H9 (cell line): ENCODE measurements around the gene PROSER3. TPM values are rescaled to one million over a fixed set of nuclear protein-coding genes. Genes with fewer than 3 reads are reported as not detected.

Experiments used
- DNase-seq: peaks from one replicate; pipeline ENCODE4 v3.0.0-alpha.2; 2017
- H2AFZ ChIP-seq: one replicate; pipeline ENCODE4 v1.6.1; 2013; ENCODE audit warnings: mild to moderate bottlenecking, low read length, control low read depth, moderate library complexity
- H2AK5ac ChIP-seq: 2 replicates; pipeline ENCODE4 v1.6.1; 2013; ENCODE audit warnings: low read length, control low read depth, mixed read lengths; ENCODE audit not compliant: insufficient read length
- H2BK120ac ChIP-seq: one replicate; pipeline ENCODE4 v1.6.1; 2013; ENCODE audit warnings: low read depth, mild to moderate bottlenecking, low read length, control low read depth, inconsistent platforms; ENCODE audit not compliant: poor library complexity, severe bottlenecking
- H2BK12ac ChIP-seq: 2 replicates; pipeline ENCODE4 v1.6.1; 2013; ENCODE audit warnings: low read length, control low read depth, mixed read lengths, low read depth; ENCODE audit not compliant: insufficient read length
- H2BK15ac ChIP-seq: 2 replicates; pipeline ENCODE4 v1.6.1; 2013; ENCODE audit warnings: low read depth, low read length, control low read depth
- H2BK20ac ChIP-seq: one replicate; pipeline ENCODE4 v1.6.1; 2013; ENCODE audit warnings: low read depth, mild to moderate bottlenecking, low read length, control low read depth, inconsistent platforms; ENCODE audit not compliant: poor library complexity, severe bottlenecking
- H2BK5ac ChIP-seq: 2 replicates; pipeline ENCODE4 v1.6.1; 2013; ENCODE audit warnings: low read length, control low read depth, mixed read lengths; ENCODE audit not compliant: insufficient read length
- H3K14ac ChIP-seq: 2 replicates; pipeline ENCODE4 v1.6.1; 2013; ENCODE audit warnings: low read length, control low read depth; ENCODE audit not compliant: insufficient read depth
- H3K18ac ChIP-seq: 2 replicates; pipeline ENCODE4 v1.6.1; 2013; ENCODE audit warnings: low read depth, mild to moderate bottlenecking, mixed read lengths, low read length, control low read depth; ENCODE audit not compliant: insufficient read length
- H3K23ac ChIP-seq: 2 replicates; pipeline ENCODE4 v1.6.1; 2013; ENCODE audit warnings: low read length, control low read depth, mixed read lengths, low read depth; ENCODE audit not compliant: insufficient read length
- H3K23me2 ChIP-seq: 2 replicates; pipeline ENCODE4 v1.6.1; 2013; ENCODE audit warnings: low read depth, mild to moderate bottlenecking, mixed read lengths, low read length, control low read depth; ENCODE audit not compliant: insufficient read length, poor library complexity, severe bottlenecking
- H3K27ac ChIP-seq: 2 replicates; pipeline ENCODE4 v1.5.1; 2013; ENCODE audit warnings: low read length, control low read depth, mixed read lengths, low read depth; ENCODE audit not compliant: insufficient read length
- H3K27me3 ChIP-seq: 2 replicates; pipeline ENCODE4 v1.6.1; 2013; ENCODE audit warnings: low read length, control low read depth, inconsistent platforms; ENCODE audit not compliant: insufficient read depth
- H3K4ac ChIP-seq: 2 replicates; pipeline ENCODE4 v1.6.1; 2013; ENCODE audit warnings: low read depth, mild to moderate bottlenecking, control low read depth, inconsistent platforms, low read length, moderate library complexity
- H3K4me1 ChIP-seq: 2 replicates; pipeline ENCODE4 v1.6.1; 2013; ENCODE audit warnings: low read length, control low read depth, inconsistent platforms; ENCODE audit not compliant: insufficient read depth
- H3K4me2 ChIP-seq: 2 replicates; pipeline ENCODE4 v1.6.1; 2013; ENCODE audit warnings: low read length, control low read depth, mixed read lengths; ENCODE audit not compliant: insufficient read length, insufficient read depth
- H3K56ac ChIP-seq: 2 replicates; pipeline ENCODE4 v1.6.1; 2013; ENCODE audit warnings: low read depth, mild to moderate bottlenecking, mixed read lengths, low read length, control low read depth; ENCODE audit not compliant: insufficient read length
- H3K79me1 ChIP-seq: 2 replicates; pipeline ENCODE4 v1.6.1; 2013; ENCODE audit warnings: low read depth, mild to moderate bottlenecking, moderate library complexity, low read length, control low read depth, inconsistent platforms; ENCODE audit not compliant: insufficient read depth, poor library complexity, severe bottlenecking
- H3K79me2 ChIP-seq: 2 replicates; pipeline ENCODE4 v1.6.1; 2013; ENCODE audit warnings: low read length, control low read depth, inconsistent platforms; ENCODE audit not compliant: insufficient read depth
- H3K9ac ChIP-seq: 2 replicates; pipeline ENCODE4 v1.6.1; 2013; ENCODE audit warnings: low read length, control low read depth, mixed read lengths; ENCODE audit not compliant: insufficient read length; ENCODE audit errors: extremely low read depth
- H3K9me3 ChIP-seq: one replicate; pipeline ENCODE4 v1.6.1; 2013; ENCODE audit warnings: low read depth, low read length, inconsistent platforms; ENCODE audit not compliant: control insufficient read depth
- H3T11ph ChIP-seq: one replicate; pipeline ENCODE4 v1.6.1; 2013; ENCODE audit warnings: mild to moderate bottlenecking, low read length, control low read depth, inconsistent platforms
- H4K20me1 ChIP-seq: one replicate; pipeline ENCODE4 v1.6.1; 2013; ENCODE audit not compliant: control insufficient read depth, insufficient read length, insufficient read depth
- H4K5ac ChIP-seq: 2 replicates; pipeline ENCODE4 v1.6.1; 2013; ENCODE audit warnings: low read depth, mild to moderate bottlenecking, mixed read lengths, low read length, control low read depth; ENCODE audit not compliant: insufficient read length
- H4K8ac ChIP-seq: replicated peaks from 2 replicates; pipeline ENCODE4 v1.6.1; 2013; ENCODE audit warnings: low read length, control low read depth, mixed read lengths, low read depth; ENCODE audit not compliant: insufficient read length
- H4K91ac ChIP-seq: 2 replicates; pipeline ENCODE4 v1.6.1; 2013; ENCODE audit warnings: low read depth, mild to moderate bottlenecking, moderate library complexity, mixed read lengths, low read length, control low read depth; ENCODE audit not compliant: insufficient read length
- H3K27ac Mint-ChIP-seq, 3 experiments: 2 replicates in 2 of 3; 3 replicates in 1 of 3; pipeline ENCODE4 v1.8.0; 2020 to 2021; ENCODE audit warnings: mixed read lengths in 3 of 3, mild to moderate bottlenecking in 1 of 3, moderate library complexity in 1 of 3
- H3K27me3 Mint-ChIP-seq: 2 replicates; pipeline ENCODE4 v1.8.0; 2021; ENCODE audit warnings: low read depth, mild to moderate bottlenecking, moderate library complexity, mixed read lengths
- H3K36me3 Mint-ChIP-seq, 3 experiments: 2 replicates in 2 of 3; 3 replicates in 1 of 3; pipeline ENCODE4 v1.8.0; 2020 to 2021; ENCODE audit warnings: low read depth in 3 of 3, mixed read lengths in 3 of 3; ENCODE audit not compliant: insufficient read depth in 1 of 3
- H3K4me1 Mint-ChIP-seq, 2 experiments: 2 replicates each; pipeline ENCODE4 v1.8.0; 2020; ENCODE audit warnings: mixed read lengths in 2 of 2
- H3K4me3 Mint-ChIP-seq, 2 experiments: 2 replicates in 1 of 2; 3 replicates in 1 of 2; pipeline ENCODE4 v1.8.0; 2020 to 2021; ENCODE audit warnings: mild to moderate bottlenecking in 2 of 2, mixed read lengths in 2 of 2, moderate library complexity in 1 of 2
- H3K9me3 Mint-ChIP-seq, 2 experiments: 2 replicates in 1 of 2; 3 replicates in 1 of 2; pipeline ENCODE4 v1.8.0; 2020; ENCODE audit warnings: mild to moderate bottlenecking in 2 of 2, mixed read lengths in 2 of 2, moderate library complexity in 1 of 2
- WGBS: extraction: QIAGEN DNeasy Blood & Tissue Kit; methylation state at CpG from one replicate; pipeline ENCODE4 v1.1.7; 2013; ENCODE audit warnings: missing lambda C conversion rate, low lambda C conversion rate, mixed read lengths; ENCODE audit not compliant: insufficient read length; ENCODE audit errors: extremely low coverage; 5-methylcytosine and 5-hydroxymethylcytosine counted together
- total RNA-seq: library from RNA; stranded (reverse); gene quantifications from 2 replicates; pipeline ENCODE4 v1.2.1, GENCODE V29; 2021
- TF ChIP-seq, protein P1 (sequence below): fragments of 200-600 bp; sonication (generic); conservative IDR thresholded peaks from 3 replicates; pipeline ENCODE4 v1.8.0; 2021; ENCODE audit warnings: antibody characterized with exemption, mild to moderate bottlenecking

PROSER3 gene
- total RNA-seq, 1 experiment from 2014 or later: 29.1 TPM

DNA sequence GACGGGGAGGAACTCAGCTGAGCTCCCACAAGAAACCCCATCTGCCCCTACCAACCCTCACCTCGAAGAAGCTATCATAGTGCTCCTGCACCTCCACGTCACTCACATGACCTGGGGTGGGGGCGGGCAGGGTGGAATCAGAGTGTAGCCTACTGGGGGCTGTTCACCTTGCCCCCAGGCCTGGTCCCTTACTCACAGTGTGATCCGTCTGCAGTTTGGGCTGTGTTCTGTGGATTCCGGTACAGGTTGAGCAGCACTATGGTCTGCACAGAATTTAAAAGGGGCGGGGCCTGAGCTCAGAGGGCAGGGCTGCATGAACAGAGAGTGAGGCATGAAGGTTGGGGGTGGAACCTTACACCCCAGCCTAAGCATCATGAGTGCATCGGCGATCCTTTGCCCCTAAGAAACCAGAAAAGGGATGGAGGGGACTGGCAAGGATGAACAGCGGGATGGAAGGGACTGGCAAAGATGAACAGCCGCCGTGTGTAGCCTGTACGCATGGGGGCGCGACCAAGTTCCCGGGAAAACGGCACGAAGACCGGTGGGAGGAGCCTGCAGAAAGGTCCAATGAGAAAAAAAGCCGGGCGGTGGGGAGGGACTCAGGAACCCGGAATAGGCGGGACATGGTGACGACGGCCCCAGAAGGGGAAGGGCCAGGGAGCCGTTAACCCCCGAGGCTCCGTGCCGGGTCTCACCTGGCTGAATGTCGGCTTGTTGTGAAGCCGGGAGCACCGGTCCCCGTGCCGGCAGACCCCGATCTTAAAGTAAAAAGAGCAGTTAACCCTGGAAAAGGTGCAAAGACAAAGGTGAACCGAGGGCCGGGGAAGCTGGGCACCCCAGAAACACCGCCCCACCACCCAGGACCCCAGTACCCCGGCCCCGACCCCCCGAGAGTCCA lies 13.3 kb upstream of the PROSER3 start:
- Mint-ChIP-seq H3K9me3 (no peaks in the 10 kb centered on the region), H3K4me1 (peaks cover 22 to 39% of the 10 kb centered on the region in 2 experiments)
- H3K18ac ChIP-seq: peak overlapping the region; percentile 61

More for the DNA sequence above, 13.3 kb upstream of the PROSER3 start:
- Histone ChIP-seq H4K8ac (no peak overlapping the region), H3K4ac (no peak overlapping the region), H3K79me1 (peaks cover 3% of the 10 kb centered on the region), H2BK12ac (no peak overlapping the region), H4K91ac (no peak overlapping the region), H3K27me3 (no peaks in the 10 kb centered on the region), H2BK120ac (no peak overlapping the region), H3T11ph (no peak overlapping the region), H3K9ac (peak overlapping the region; percentile 69), H3K23me2 (peaks cover 21% of the 10 kb centered on the region), H2AFZ (peak overlapping the region; percentile 71), H2BK5ac (no peak overlapping the region), H3K14ac (peak overlapping the region; percentile 79), H2BK15ac (no peak overlapping the region), H4K20me1 (no peaks in the 10 kb centered on the region), H2BK20ac (no peak overlapping the region), H2AK5ac (no peak overlapping the region), H3K56ac (no peak overlapping the region), H3K4me2 (peak overlapping the region; percentile 84), H3K9me3 (no peaks in the 10 kb centered on the region), H3K79me2 (no peaks in the 10 kb centered on the region), H4K5ac (no peak overlapping the region), H3K4me1 (peaks cover 4% of the 10 kb centered on the region; the same call in 1 of the 2 replicates), H3K27ac (no peak overlapping the region), H3K23ac (no peak overlapping the region)
- WGBS: no CpG with 5 or more reads among the region's 41 CpGs
- Mint-ChIP-seq H3K36me3 (peaks cover 3 to 17% (median 5%) of the 10 kb centered on the region in 3 experiments; a peak in 4 of 7 replicates), H3K27ac (peak overlapping the region; percentile 100), H3K4me3 (peak overlapping the region; percentile 96), H3K27me3 (no peaks in the 10 kb centered on the region)
- peak; percentile 96 for DNase-seq
- TF ChIP-seq, protein P1, sequence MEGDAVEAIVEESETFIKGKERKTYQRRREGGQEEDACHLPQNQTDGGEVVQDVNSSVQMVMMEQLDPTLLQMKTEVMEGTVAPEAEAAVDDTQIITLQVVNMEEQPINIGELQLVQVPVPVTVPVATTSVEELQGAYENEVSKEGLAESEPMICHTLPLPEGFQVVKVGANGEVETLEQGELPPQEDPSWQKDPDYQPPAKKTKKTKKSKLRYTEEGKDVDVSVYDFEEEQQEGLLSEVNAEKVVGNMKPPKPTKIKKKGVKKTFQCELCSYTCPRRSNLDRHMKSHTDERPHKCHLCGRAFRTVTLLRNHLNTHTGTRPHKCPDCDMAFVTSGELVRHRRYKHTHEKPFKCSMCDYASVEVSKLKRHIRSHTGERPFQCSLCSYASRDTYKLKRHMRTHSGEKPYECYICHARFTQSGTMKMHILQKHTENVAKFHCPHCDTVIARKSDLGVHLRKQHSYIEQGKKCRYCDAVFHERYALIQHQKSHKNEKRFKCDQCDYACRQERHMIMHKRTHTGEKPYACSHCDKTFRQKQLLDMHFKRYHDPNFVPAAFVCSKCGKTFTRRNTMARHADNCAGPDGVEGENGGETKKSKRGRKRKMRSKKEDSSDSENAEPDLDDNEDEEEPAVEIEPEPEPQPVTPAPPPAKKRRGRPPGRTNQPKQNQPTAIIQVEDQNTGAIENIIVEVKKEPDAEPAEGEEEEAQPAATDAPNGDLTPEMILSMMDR: peak; percentile 56; the same call in 2 of the 3 replicates
